Activated T-helper 2 cell treated with anti-CD3 and anti-CD28 coated beads, Interferon-gamma antibody, Interleukin-2, Interleukin-4, amounts not matched to agents 10 μg/mL and 5 μg/mL and 100 μg/mL, durations not matched to agents 14 hours and 24 hours and 36 hours (primary cell): ENCODE data around the gene GNB5. TPM values are rescaled to one million over a fixed set of nuclear protein-coding genes. Genes with fewer than 3 reads are reported as not detected.
A peak's percentile ranks its signal among the peaks of the same experiment; 100 is the strongest.
"Not testable (repeated sequence)": the region's sequence is repeated elsewhere in the genome, so short reads cannot be mapped to it uniquely, and the experiment has no call there.

Experiments
- DNase-seq: peaks from one replicate; pipeline ENCODE4 v3.0.0; 2021; ENCODE audit warnings: low spot score
- H3K27ac Mint-ChIP-seq: one replicate; pipeline ENCODE4 v1.8.0; 2021; ENCODE audit warnings: mixed read lengths
- H3K27me3 Mint-ChIP-seq: one replicate; pipeline ENCODE4 v1.8.0; 2021; ENCODE audit warnings: low read depth, mixed read lengths
- H3K36me3 Mint-ChIP-seq: one replicate; pipeline ENCODE4 v1.8.0; 2021; ENCODE audit warnings: low read depth, mixed read lengths
- H3K4me1 Mint-ChIP-seq: one replicate; pipeline ENCODE4 v1.8.0; 2021; ENCODE audit warnings: low read depth, mixed read lengths
- H3K4me3 Mint-ChIP-seq: one replicate; pipeline ENCODE4 v1.8.0; 2021; ENCODE audit warnings: low read depth, mild to moderate bottlenecking, moderate library complexity, mixed read lengths
- H3K9me3 Mint-ChIP-seq: one replicate; pipeline ENCODE4 v1.8.0; 2021; ENCODE audit warnings: mixed read lengths
- intact Hi-C: fragments of 100-400 bp; cut with micrococcal nuclease; formaldehyde crosslinking; loops from one replicate; pipeline ENCODE4 v1.15.1; 2023
- total RNA-seq: library from RNA; stranded (reverse); gene quantifications from 2 replicates; pipeline ENCODE4 v1.2.3, GENCODE V29; 2022

Gene GNB5
- total RNA-seq, 1 donor from 2014 or later, result 25.8 TPM

- Mint-ChIP-seq H3K4me1 (peaks cover 6% of the 10 kb centered on the region), H3K4me3 (no peak overlapping the region), H3K27ac (no peak overlapping the region), H3K36me3 (no peaks in the 10 kb centered on the region), H3K27me3 (peaks cover 14% of the 10 kb centered on the region), H3K9me3 (peaks cover 7% of the 10 kb centered on the region)
- no peak for DNase-seq
- intact Hi-C loops, result no loop called here
Measured at GRCh38 chr15:52094811-52095584, 96.2 kb downstream of the GNB5 start.

GRCh38 chr15:52093539-52094510, 97.4 kb downstream of the GNB5 start:
- H3K36me3 Mint-ChIP-seq, result no peaks in the 10 kb centered on the region
- H3K9me3 Mint-ChIP-seq, result peaks cover 17% of the 10 kb centered on the region
- intact Hi-C loops, result no loop called here
- no peak for DNase-seq
- H3K27ac Mint-ChIP-seq, result no peak overlapping the region
- peaks cover 6% of the 10 kb centered on the region for H3K4me1 Mint-ChIP-seq
- H3K27me3 Mint-ChIP-seq, result peaks cover 14% of the 10 kb centered on the region
- H3K4me3 Mint-ChIP-seq, result no peak overlapping the region

- Mint-ChIP-seq H3K27me3 (peaks cover 14% of the 10 kb centered on the region), H3K36me3 (no peaks in the 10 kb centered on the region), H3K4me3 (no peak overlapping the region), H3K4me1 (peaks cover 6% of the 10 kb centered on the region), H3K9me3 (peaks cover 17% of the 10 kb centered on the region), H3K27ac (no peak overlapping the region)
- intact Hi-C loops, result no loop called here
- no peak for DNase-seq
Measured at GRCh38 chr15:52093167-52093538, 98.0 kb downstream of the GNB5 start.

- Mint-ChIP-seq H3K4me3 (no peak overlapping the region), H3K36me3 (no peaks in the 10 kb centered on the region), H3K27ac (no peak overlapping the region), H3K9me3 (peaks cover 17% of the 10 kb centered on the region), H3K4me1 (no peaks in the 10 kb centered on the region), H3K27me3 (peaks cover 2% of the 10 kb centered on the region)
- intact Hi-C loops, result no loop called here
- no peak for DNase-seq
Measured at GRCh38 chr15:52090193-52090592, 101.0 kb downstream of the GNB5 start.

GRCh38 chr15:52086011-52086786, 105.0 kb downstream of the GNB5 start:
- H3K9me3 Mint-ChIP-seq, result peaks cover 17% of the 10 kb centered on the region
- DNase-seq, result no peak
- no peak overlapping the region for H3K4me3 Mint-ChIP-seq
- no peaks in the 10 kb centered on the region for H3K36me3 Mint-ChIP-seq
- intact Hi-C loops, result no loop called here
- peaks cover 20% of the 10 kb centered on the region for H3K4me1 Mint-ChIP-seq
- H3K27me3 Mint-ChIP-seq, result no peaks in the 10 kb centered on the region
- H3K27ac Mint-ChIP-seq, result no peak overlapping the region

GRCh38 chr15:52085299-52085698, 105.9 kb downstream of the GNB5 start:
- Mint-ChIP-seq H3K9me3 (peaks cover 13% of the 10 kb centered on the region), H3K27ac (no peak overlapping the region), H3K27me3 (no peaks in the 10 kb centered on the region), H3K36me3 (no peaks in the 10 kb centered on the region), H3K4me1 (peaks cover 24% of the 10 kb centered on the region), H3K4me3 (no peak overlapping the region)
- DNase-seq, result no peak
- intact Hi-C loops, result no loop called here

- Mint-ChIP-seq H3K27ac (no peak overlapping the region), H3K4me1 (peaks cover 34% of the 10 kb centered on the region)
- intact Hi-C loops, result no loop called here
Measured at GRCh38 chr15:52083603-52084002, 107.6 kb downstream of the GNB5 start.

GRCh38 chr15:52083037-52083359, 108.2 kb downstream of the GNB5 start:
- Mint-ChIP-seq H3K4me3 (peak overlapping the region; percentile 2), H3K4me1 (peaks cover 36% of the 10 kb centered on the region), H3K27ac (peak overlapping the region; percentile 40)
- H3K36me3 Mint-ChIP-seq, intact Hi-C loops, H3K27me3 Mint-ChIP-seq, H3K9me3 Mint-ChIP-seq, DNase-seq: not testable (repeated sequence)

More at GRCh38 chr15:52083603-52084002, 107.6 kb downstream of the GNB5 start:
- H3K27me3 Mint-ChIP-seq, result no peaks in the 10 kb centered on the region
- H3K4me3 Mint-ChIP-seq, result no peak overlapping the region
- H3K36me3 Mint-ChIP-seq, result no peaks in the 10 kb centered on the region
- no peak for DNase-seq
- no peaks in the 10 kb centered on the region for H3K9me3 Mint-ChIP-seq

- Mint-ChIP-seq H3K27me3 (no peaks in the 10 kb centered on the region), H3K27ac (peak overlapping the region; percentile 40), H3K9me3 (no peaks in the 10 kb centered on the region), H3K36me3 (no peaks in the 10 kb centered on the region), H3K4me3 (peak overlapping the region; percentile 2), H3K4me1 (peaks cover 36% of the 10 kb centered on the region)
- intact Hi-C loops, result no loop called here
- DNase-seq, result no peak
Measured at GRCh38 chr15:52082197-52083036, 108.8 kb downstream of the GNB5 start.

GRCh38 chr15:52080706-52081392, 110.3 kb downstream of the GNB5 start:
- no peak for DNase-seq
- H3K4me3 Mint-ChIP-seq, result no peak overlapping the region
- no peak overlapping the region for H3K27ac Mint-ChIP-seq
- no peaks in the 10 kb centered on the region for H3K9me3 Mint-ChIP-seq
- no peaks in the 10 kb centered on the region for H3K27me3 Mint-ChIP-seq
- intact Hi-C loops, result no loop called here
- H3K4me1 Mint-ChIP-seq, result peaks cover 43% of the 10 kb centered on the region
- H3K36me3 Mint-ChIP-seq, result no peaks in the 10 kb centered on the region

GRCh38 chr15:52080031-52080430, 111.2 kb downstream of the GNB5 start:
- Mint-ChIP-seq H3K27ac (no peak overlapping the region), H3K4me3 (no peak overlapping the region), H3K36me3 (no peaks in the 10 kb centered on the region), H3K9me3 (no peaks in the 10 kb centered on the region), H3K4me1 (peaks cover 43% of the 10 kb centered on the region), H3K27me3 (no peaks in the 10 kb centered on the region)
- intact Hi-C loops, result no loop called here
- DNase-seq, result no peak
